A673 (cell line): ENCODE data around the gene ABLIM3.

ENCODE experiments used
- CTCF ChIP-seq: fragments of 300-800, 200-600 bp; sonication (generic); conservative IDR thresholded peaks from 2 replicates; pipeline ENCODE4 v1.5.1; 2017; ENCODE audit warnings: low read depth, mild to moderate bottlenecking, antibody characterized with exemption, low read length, moderate library complexity, mixed read lengths
- EZH2 ChIP-seq: fragments of 200-600 bp; sonication (generic); IDR thresholded peaks from 2 replicates; pipeline ENCODE4 v1.6.1; 2017; ENCODE audit warnings: borderline replicate concordance, low read depth, mild to moderate bottlenecking, mixed read lengths, antibody characterized with exemption, low read length; ENCODE audit not compliant: poor library complexity, severe bottlenecking

DNA sequence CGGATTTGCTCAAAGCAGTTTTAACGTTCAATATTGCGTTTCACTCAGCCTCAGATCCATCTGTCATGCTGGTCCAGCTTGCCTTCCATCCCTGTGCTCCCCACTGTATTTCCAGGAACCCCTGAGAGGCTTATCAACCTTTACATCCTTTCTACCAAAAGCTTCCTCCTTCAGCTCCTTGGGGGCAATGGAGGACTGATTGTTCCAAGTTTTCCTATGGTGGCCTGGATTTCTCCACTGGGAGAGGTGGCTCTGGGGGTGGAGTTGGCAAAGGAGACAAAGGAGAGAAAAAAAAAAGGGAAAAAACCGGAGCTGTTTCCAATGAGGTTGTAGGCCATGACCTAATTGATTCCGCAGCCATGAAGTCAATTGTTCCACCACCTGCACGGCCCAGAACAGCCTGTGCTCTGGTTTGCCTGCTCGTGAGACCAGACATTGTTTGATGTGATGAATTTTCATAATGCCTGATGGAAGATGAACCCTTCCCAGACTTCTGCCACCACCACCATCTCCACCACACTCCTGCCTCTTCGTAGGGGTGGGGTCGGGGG, 54.1 kb downstream of the ABLIM3 start:
- TF ChIP-seq CTCF, result no peak
- no peak for TF ChIP-seq EZH2
